Common myeloid progenitor, CD34-positive (primary cell): ENCODE results near the gene RIMKLA.

Experiments used
- CTCF ChIA-PET: fragments of 350-600 bp; sonication (Branson Sonifier 250); formaldehyde crosslinking; loops from one replicate; lab custom pipeline; 2021; ENCODE audit warnings: antibody characterized with exemption; lab: Charles Lee
- POLR2A ChIA-PET: fragments of 350-600 bp; sonication (Branson Sonifier 250); formaldehyde crosslinking; loops from one replicate; lab custom pipeline; 2021; ENCODE audit warnings: antibody characterized with exemption; lab: Charles Lee
- DNase-seq, 3 donors: peaks; one replicate each; pipeline versions ENCODE4 v3.0.0 to v3.0.0-alpha.2; 2013
- H3K27ac ChIP-seq, 2 experiments: 1 replicate in 1 of 2; 2 replicates in 1 of 2; pipeline ENCODE4 v1.7.0; 2013; ENCODE audit warnings: inconsistent platforms in 2 of 2, low read length in 2 of 2, mild to moderate bottlenecking in 2 of 2, low read depth in 1 of 2, moderate library complexity in 1 of 2; ENCODE audit not compliant: severe bottlenecking in 2 of 2, insufficient read depth in 1 of 2, poor library complexity in 1 of 2
- H3K27me3 ChIP-seq, 5 experiments: replicated peaks in 2 of 5; 1 replicate in 3 of 5; 2 replicates in 2 of 5; pipeline versions ENCODE4 v1.6.1 to v1.7.0; 2013; ENCODE audit warnings: low read length in 4 of 5, mild to moderate bottlenecking in 2 of 5, moderate library complexity in 2 of 5, inconsistent platforms in 1 of 5; ENCODE audit not compliant: insufficient read depth in 5 of 5, control insufficient read depth in 4 of 5
- H3K36me3 ChIP-seq, 4 experiments: 1 replicate in 2 of 4; 2 replicates in 2 of 4; pipeline versions ENCODE4 v1.6.1 to v1.7.0; 2013; ENCODE audit warnings: low read length in 3 of 4, control low read depth in 1 of 4, mild to moderate bottlenecking in 1 of 4; ENCODE audit not compliant: control insufficient read depth in 4 of 4, insufficient read depth in 4 of 4
- H3K4me1 ChIP-seq, 4 experiments: 1 replicate in 3 of 4; 2 replicates in 1 of 4; pipeline versions ENCODE4 v1.6.1 to v1.7.1; 2013; ENCODE audit warnings: low read length in 3 of 4, mild to moderate bottlenecking in 3 of 4, control low read depth in 1 of 4, inconsistent platforms in 1 of 4, moderate library complexity in 1 of 4; ENCODE audit not compliant: control insufficient read depth in 4 of 4, insufficient read depth in 4 of 4; ENCODE audit errors: control extremely low read depth in 1 of 4
- H3K4me3 ChIP-seq, 7 experiments: 1 replicate in 4 of 7; 2 replicates in 3 of 7; pipeline versions ENCODE4 v1.5.1 to v1.7.0; 2013; ENCODE audit warnings: mild to moderate bottlenecking in 7 of 7, low read length in 6 of 7, moderate library complexity in 6 of 7, inconsistent platforms in 2 of 7, low read depth in 2 of 7, control low read depth in 1 of 7; ENCODE audit not compliant: insufficient read depth in 4 of 7, control insufficient read depth in 1 of 7; ENCODE audit errors: extremely low read depth in 1 of 7
- H3K9me3 ChIP-seq, 5 experiments: 1 replicate in 4 of 5; 2 replicates in 1 of 5; pipeline versions ENCODE4 v1.6.1 to v1.7.1; 2013; ENCODE audit warnings: low read length in 4 of 5, mild to moderate bottlenecking in 2 of 5, inconsistent platforms in 1 of 5, low read depth in 1 of 5, moderate library complexity in 1 of 5; ENCODE audit not compliant: control insufficient read depth in 4 of 5, insufficient read depth in 2 of 5; ENCODE audit errors: control extremely low read depth in 1 of 5
- WGBS: methylation state at CpG from one replicate; pipeline ENCODE4 v1.1.5; 2013; ENCODE audit not compliant: insufficient coverage; 5-methylcytosine and 5-hydroxymethylcytosine counted together

Gene RIMKLA

GRCh38 chr1:42335809-42336518, 44.6 kb upstream of the RIMKLA start:
- POLR2A ChIA-PET: no interaction called here
- DNase-seq: no peak
- H3K36me3 ChIP-seq: no peaks in the 10 kb centered on the region
- peaks cover 4 to 28% (median 23%) of the 10 kb centered on the region in 4 experiments for H3K4me1 ChIP-seq
- no peaks in the 10 kb centered on the region for H3K27me3 ChIP-seq
- peak overlapping the region; percentile 75 to 97 (median 91) for H3K4me3 ChIP-seq
- CTCF ChIA-PET: interaction anchor here (1.1 to 1.7 kb wide), 2 partner anchors 10 to 431 kb away, joined by 4 to 6 read pairs; partner anchors contain the start of genes C1orf50 and P3H1
- peak overlapping the region; percentile 88 to 93 for H3K27ac ChIP-seq
- WGBS: 20% methylated on average over 3 of the region's 9 CpGs
- no peaks in the 10 kb centered on the region for H3K9me3 ChIP-seq

GRCh38 chr1:42336978-42337377, 43.6 kb upstream of the RIMKLA start:
- no peak for DNase-seq
- H3K4me3 ChIP-seq: no peak overlapping the region
- H3K27me3 ChIP-seq: no peaks in the 10 kb centered on the region
- POLR2A ChIA-PET: no interaction called here
- no peak overlapping the region for H3K27ac ChIP-seq
- CTCF ChIA-PET: interaction anchor here (1.2 to 1.7 kb wide), 2 partner anchors 9 to 21 kb away, joined by 4 to 6 read pairs; no protein-coding TSS in a partner anchor
- no peaks in the 10 kb centered on the region for H3K9me3 ChIP-seq
- no peaks in the 10 kb centered on the region for H3K36me3 ChIP-seq
- 97% methylated on average over 3 of the region's 6 CpGs for WGBS
- H3K4me1 ChIP-seq: peaks cover 4 to 28% (median 23%) of the 10 kb centered on the region in 4 experiments

GRCh38 chr1:42340093-42340492, 40.5 kb upstream of the RIMKLA start:
- no peak for DNase-seq
- no peak overlapping the region for H3K4me3 ChIP-seq
- H3K27ac ChIP-seq: no peak overlapping the region
- no peaks in the 10 kb centered on the region for H3K27me3 ChIP-seq
- WGBS: 100% methylated on average over 1 of the region's 2 CpGs
- ChIA-PET POLR2A (no interaction called here), CTCF (interaction anchor here (0.6 to 2.4 kb wide), 3 partner anchors 165 to 486 kb away, joined by 3 to 5 read pairs (median 3); no protein-coding TSS in a partner anchor)
- H3K36me3 ChIP-seq: no peaks in the 10 kb centered on the region
- no peaks in the 10 kb centered on the region for H3K9me3 ChIP-seq
- peaks cover 4 to 10% (median 7%) of the 10 kb centered on the region in 4 experiments for H3K4me1 ChIP-seq

- WGBS: 100% methylated on average over 1 of the region's 1 CpG
- H3K4me3 ChIP-seq: no peak overlapping the region
- no peaks in the 10 kb centered on the region for H3K9me3 ChIP-seq
- no peak for DNase-seq
- H3K27me3 ChIP-seq: no peaks in the 10 kb centered on the region
- no peak overlapping the region for H3K27ac ChIP-seq
- ChIA-PET POLR2A (interaction anchor here (0.5 kb wide), 1 partner anchor 121 kb away, joined by 4 read pairs; no protein-coding TSS in a partner anchor), CTCF (interaction anchor here (2.4 kb wide), 1 partner anchor 167 kb away, joined by 5 read pairs; no protein-coding TSS in a partner anchor)
- no peaks in the 10 kb centered on the region for H3K36me3 ChIP-seq
- H3K4me1 ChIP-seq: peaks cover 3 to 9% (median 5%) of the 10 kb centered on the region in 4 experiments
Observed at GRCh38 chr1:42340901-42341300, 39.7 kb upstream of the RIMKLA start.

GRCh38 chr1:42343049-42343448, 37.5 kb upstream of the RIMKLA start:
- no peak overlapping the region for H3K27ac ChIP-seq
- no peaks in the 10 kb centered on the region for H3K9me3 ChIP-seq
- H3K4me1 ChIP-seq: no peaks in the 10 kb centered on the region
- H3K27me3 ChIP-seq: no peaks in the 10 kb centered on the region
- H3K36me3 ChIP-seq: no peaks in the 10 kb centered on the region
- CTCF ChIA-PET: interaction anchor here (0.8 kb wide), 1 partner anchor 185 kb away, joined by 3 read pairs; no protein-coding TSS in a partner anchor
- H3K4me3 ChIP-seq: no peak overlapping the region
- no CpG with 5 or more reads among the region's 5 CpGs for WGBS
- no peak for DNase-seq
- POLR2A ChIA-PET: no interaction called here

GRCh38 chr1:42348498-42348897, 32.1 kb upstream of the RIMKLA start:
- POLR2A ChIA-PET: no interaction called here
- CTCF ChIA-PET: no interaction called here
- Histone ChIP-seq H3K4me3 (no peak overlapping the region), H3K36me3 (no peaks in the 10 kb centered on the region), H3K27me3 (no peaks in the 10 kb centered on the region), H3K4me1 (no peaks in the 10 kb centered on the region), H3K27ac (no peak overlapping the region), H3K9me3 (no peaks in the 10 kb centered on the region)
- DNase-seq: no peak

- WGBS: 85% methylated on average over 1 of the region's 1 CpG
- no peaks in the 10 kb centered on the region for H3K4me1 ChIP-seq
- ChIA-PET POLR2A (no interaction called here), CTCF (interaction anchor here (0.8 kb wide), 1 partner anchor 34 kb away, joined by 3 read pairs; no protein-coding TSS in a partner anchor)
- no peaks in the 10 kb centered on the region for H3K9me3 ChIP-seq
- no peak overlapping the region for H3K4me3 ChIP-seq
- H3K36me3 ChIP-seq: no peaks in the 10 kb centered on the region
- no peaks in the 10 kb centered on the region for H3K27me3 ChIP-seq
- DNase-seq: no peak
- H3K27ac ChIP-seq: no peak overlapping the region
Observed at GRCh38 chr1:42350086-42350485, 30.5 kb upstream of the RIMKLA start.
